Measurements from ENCODE around the gene SMKR1.

SMKR1 gene

DNA sequence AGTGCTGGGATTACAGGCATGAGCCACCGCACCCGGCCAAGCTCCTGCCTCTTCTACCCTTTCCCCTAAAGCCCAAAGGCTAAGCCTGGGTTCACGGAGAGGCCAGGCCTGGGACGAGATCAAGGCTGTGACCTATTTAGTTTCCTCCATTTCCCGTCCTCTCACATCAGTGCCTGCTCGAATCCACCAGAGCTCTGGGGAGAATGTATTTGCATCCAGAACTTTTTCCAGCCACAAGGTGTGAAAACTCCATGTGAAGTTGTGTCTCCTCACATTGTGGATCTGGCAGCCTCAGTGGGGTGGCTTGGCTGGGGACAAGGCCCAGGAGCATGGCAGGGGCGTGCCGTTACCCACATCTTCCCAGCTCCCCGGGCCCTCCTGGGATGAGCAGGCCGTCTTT lies 38.0 kb downstream of the SMKR1 start:
- TF ChIP-seq, protein P1, sequence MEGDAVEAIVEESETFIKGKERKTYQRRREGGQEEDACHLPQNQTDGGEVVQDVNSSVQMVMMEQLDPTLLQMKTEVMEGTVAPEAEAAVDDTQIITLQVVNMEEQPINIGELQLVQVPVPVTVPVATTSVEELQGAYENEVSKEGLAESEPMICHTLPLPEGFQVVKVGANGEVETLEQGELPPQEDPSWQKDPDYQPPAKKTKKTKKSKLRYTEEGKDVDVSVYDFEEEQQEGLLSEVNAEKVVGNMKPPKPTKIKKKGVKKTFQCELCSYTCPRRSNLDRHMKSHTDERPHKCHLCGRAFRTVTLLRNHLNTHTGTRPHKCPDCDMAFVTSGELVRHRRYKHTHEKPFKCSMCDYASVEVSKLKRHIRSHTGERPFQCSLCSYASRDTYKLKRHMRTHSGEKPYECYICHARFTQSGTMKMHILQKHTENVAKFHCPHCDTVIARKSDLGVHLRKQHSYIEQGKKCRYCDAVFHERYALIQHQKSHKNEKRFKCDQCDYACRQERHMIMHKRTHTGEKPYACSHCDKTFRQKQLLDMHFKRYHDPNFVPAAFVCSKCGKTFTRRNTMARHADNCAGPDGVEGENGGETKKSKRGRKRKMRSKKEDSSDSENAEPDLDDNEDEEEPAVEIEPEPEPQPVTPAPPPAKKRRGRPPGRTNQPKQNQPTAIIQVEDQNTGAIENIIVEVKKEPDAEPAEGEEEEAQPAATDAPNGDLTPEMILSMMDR (conservative IDR thresholded peaks at IDR 0.05; ENCODE audit: low read depth): no peak
- DNase-seq (ENCODE audit: low spot score): no peak
- ChIA-PET POLR2A (ENCODE audit: low non-redundant PET) (no interaction called here), CTCF (no interaction called here)
- H3K27ac ChIP-seq: no peak overlapping the region

DNA sequence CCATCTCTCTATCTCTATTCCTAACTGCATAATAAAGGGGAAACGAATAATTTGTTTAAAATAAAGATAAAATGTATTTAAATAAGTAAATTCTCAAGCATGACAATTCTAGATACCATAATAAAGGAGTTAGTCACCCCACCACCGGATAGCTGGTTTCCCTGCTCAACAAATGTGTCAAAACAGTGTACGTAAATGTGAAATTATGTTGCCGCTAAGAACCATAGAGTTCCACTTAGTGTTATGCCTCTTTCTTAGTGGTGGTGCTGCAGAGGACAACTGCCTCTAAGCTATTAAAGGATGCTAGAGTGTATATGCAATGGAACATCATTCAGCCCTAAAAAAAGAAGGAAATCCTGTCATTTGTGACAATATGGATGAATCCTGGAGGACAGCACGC lies 42.4 kb downstream of the SMKR1 start:
- ChIA-PET POLR2A (ENCODE audit: low non-redundant PET) (no interaction called here), CTCF (no interaction called here)
- no peak for DNase-seq (ENCODE audit: low spot score)
- TF ChIP-seq, protein P1 (conservative IDR thresholded peaks at IDR 0.05; ENCODE audit: low read depth): no peak
- no peak overlapping the region for H3K27ac ChIP-seq

DNA sequence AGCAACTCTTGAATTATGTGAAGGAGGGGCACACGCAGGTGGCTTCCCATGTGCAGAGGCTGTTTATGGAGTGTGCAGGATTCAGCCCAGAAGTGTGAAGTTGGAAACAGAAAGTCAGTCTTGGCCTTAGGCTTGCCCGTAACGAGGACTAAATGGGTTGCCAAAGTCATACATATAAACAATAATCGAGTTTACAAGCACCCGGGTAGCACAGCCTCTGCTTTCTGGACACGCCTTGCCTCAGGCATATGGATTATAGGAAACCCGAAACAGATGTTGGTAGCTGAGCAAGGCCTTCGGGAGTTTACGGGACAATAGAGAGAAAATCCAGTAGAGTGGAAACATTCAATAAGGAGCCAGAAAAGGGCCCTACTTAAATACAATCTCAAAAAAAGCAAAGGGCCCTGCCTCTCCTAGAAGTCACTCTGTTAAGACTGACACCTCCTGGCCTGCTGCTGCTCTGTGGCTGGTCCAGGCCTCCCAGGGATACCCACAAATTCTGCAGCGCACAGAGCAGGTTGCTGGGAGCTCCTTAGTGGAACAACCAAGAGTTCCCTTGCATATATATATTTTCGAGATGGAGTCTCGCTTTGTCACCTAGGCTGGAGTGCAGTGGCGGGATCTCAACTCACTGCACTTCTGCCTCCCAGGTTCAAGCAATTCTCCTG lies 48.5 kb downstream of the SMKR1 start:
- H3K27ac ChIP-seq: no peak overlapping the region
- TF ChIP-seq, protein P1 (conservative IDR thresholded peaks at IDR 0.05; ENCODE audit: low read depth): no peak
- ChIA-PET CTCF (no interaction called here), POLR2A (ENCODE audit: low non-redundant PET) (no interaction called here)
- no peak for DNase-seq (ENCODE audit: low spot score)

DNA sequence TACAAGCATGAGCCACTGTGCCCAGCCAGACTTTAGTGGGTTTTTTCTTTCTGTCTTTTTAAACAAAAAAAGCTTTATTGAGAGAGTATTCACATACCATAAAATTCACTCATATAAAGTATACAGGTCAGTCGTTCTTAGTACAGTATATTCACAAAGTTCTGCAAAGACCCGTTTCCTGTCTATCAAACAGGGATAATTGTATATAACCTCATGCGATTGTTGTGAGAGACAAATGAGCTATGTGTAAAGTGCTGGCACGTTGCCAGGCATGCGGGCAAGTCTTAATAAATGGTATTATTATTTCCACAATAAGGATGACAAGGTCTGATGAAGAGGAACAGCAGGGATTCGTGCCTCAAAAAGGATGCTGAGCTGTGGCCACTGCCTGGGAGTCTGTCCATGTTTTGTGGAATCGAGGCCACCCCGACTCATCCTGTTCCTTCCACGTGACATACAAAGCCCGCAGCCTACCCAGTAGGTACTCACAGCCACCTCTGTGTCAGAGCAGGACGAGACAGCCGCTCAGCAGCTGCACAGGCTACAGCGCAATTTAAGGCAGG lies 51.6 kb downstream of the SMKR1 start:
- POLR2A ChIA-PET (ENCODE audit: low non-redundant PET): no interaction called here
- no peak overlapping the region for H3K27ac ChIP-seq
- TF ChIP-seq, protein P1 (conservative IDR thresholded peaks at IDR 0.05; ENCODE audit: low read depth): no peak
- peak; percentile 21 for DNase-seq (ENCODE audit: low spot score)
- CTCF ChIA-PET: no interaction called here

DNA sequence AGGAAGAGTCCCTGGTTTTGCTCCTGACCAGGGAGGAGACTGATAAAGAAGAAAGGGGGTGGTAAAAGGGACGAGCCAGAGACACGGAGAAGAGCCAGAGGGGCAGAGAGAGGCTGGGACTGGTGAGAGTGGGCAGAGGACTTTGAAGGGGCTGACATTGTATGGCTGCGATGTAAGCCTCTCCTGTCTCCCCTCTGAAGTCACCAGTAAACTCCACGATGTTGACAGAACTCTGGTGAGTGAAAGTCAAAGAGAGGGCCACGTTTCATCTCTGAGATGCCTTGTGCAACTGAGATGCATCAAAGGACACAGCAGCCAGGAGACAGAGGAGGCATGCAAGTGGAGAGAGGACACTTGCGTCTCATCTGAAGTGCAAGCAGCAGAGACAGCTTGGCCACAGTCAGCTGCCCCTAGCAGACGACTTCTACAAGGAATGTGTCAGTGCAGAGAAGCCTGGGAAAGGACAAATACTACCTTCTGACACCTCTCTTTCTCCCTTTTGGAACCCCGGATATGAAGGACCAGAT lies 54.3 kb downstream of the SMKR1 start:
- no peak for DNase-seq (ENCODE audit: low spot score)
- POLR2A ChIA-PET (ENCODE audit: low non-redundant PET): no interaction called here
- no peak overlapping the region for H3K27ac ChIP-seq
- CTCF ChIA-PET: no interaction called here
- TF ChIP-seq, protein P1 (conservative IDR thresholded peaks at IDR 0.05; ENCODE audit: low read depth): no peak

DNA sequence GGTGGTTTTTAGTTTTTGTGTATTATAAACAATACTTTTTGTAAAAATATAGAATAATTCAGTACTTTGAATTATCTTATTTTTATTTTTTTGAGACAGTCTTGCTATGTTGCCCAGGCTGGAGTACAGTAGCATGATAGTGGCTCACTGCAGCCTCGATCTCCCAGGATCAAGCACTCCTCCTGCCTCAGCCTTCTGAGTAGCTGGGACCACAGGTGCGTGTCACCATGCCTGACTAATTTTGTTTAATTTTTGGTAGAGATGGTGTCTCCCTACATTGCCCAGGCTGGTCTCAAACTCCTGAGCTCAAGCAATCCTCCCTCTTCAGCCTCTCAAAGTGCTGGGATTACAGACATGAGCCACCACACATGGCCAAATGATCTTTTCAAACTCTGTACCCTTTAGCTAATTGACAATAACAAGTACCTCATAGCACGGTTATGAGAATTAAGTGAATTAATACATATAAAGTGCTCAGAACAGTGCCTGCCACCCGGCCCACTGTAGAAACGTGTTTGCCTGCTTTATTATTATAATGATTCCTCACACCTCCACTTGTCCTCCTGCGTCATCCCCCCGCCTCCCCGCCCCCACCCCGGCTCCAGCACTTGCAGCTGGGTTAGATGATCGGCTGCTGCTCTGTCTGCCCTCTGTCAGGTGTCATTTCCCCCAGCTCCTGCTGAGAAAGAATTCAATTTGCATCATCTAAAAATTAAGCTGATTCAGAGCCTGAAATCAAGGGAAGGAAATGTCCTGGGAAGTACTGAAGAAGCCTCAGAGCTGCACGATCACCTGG lies 55.6 kb downstream of the SMKR1 start:
- DNase-seq (ENCODE audit: low spot score): no peak
- TF ChIP-seq, protein P1 (conservative IDR thresholded peaks at IDR 0.05; ENCODE audit: low read depth): no peak
- POLR2A ChIA-PET (ENCODE audit: low non-redundant PET): no interaction called here
- CTCF ChIA-PET: interaction anchor here (0.6 kb wide), 1 partner anchor 54 kb away, joined by 5 read pairs; no protein-coding TSS in a partner anchor
- H3K27ac ChIP-seq: no peak overlapping the region
